ENCODE data around the gene MAP3K8.
A peak's percentile ranks its signal among the peaks of the same experiment; 100 is the strongest.

Gene MAP3K8

GRCh38 chr10:30433730-30434272 lies at the start of gene MAP3K8:
TSS of gene MAP3K8 (plus strand) at chr10:30434184. CDS start at chr10:30438939, 4,755 bp downstream.
- DNase-seq = peak; percentile 94

- peak; percentile 37 for DNase-seq
These were observed 49.2 kb upstream of the MAP3K8 start for GRCh38 chr10:30384701-30385201.

- DNase-seq = no peak
These were observed 47.0 kb upstream of the MAP3K8 start for GRCh38 chr10:30386801-30387588.

- no peak for DNase-seq
These were observed 46.2 kb upstream of the MAP3K8 start for GRCh38 chr10:30387646-30388243.

- DNase-seq = no peak
These were observed 44.4 kb upstream of the MAP3K8 start for GRCh38 chr10:30389543-30389942.

GRCh38 chr10:30390207-30390606 lies 43.8 kb upstream of the MAP3K8 start:
- no peak for DNase-seq

- DNase-seq = no peak
These were observed 42.7 kb upstream of the MAP3K8 start for GRCh38 chr10:30391266-30391665.

GRCh38 chr10:30392564-30392990 lies 41.4 kb upstream of the MAP3K8 start:
- DNase-seq = peak; percentile 78

GRCh38 chr10:30396293-30396692 lies 37.7 kb upstream of the MAP3K8 start:
- DNase-seq = no peak

GRCh38 chr10:30396698-30397097 lies 37.3 kb upstream of the MAP3K8 start:
- no peak for DNase-seq

- no peak for DNase-seq
These were observed 35.8 kb upstream of the MAP3K8 start for GRCh38 chr10:30398193-30398592.

GRCh38 chr10:30398788-30399187 lies 35.2 kb upstream of the MAP3K8 start:
- DNase-seq = no peak

- DNase-seq = no peak
These were observed 30.5 kb upstream of the MAP3K8 start for GRCh38 chr10:30403494-30403893.

GRCh38 chr10:30404540-30404939 lies 29.4 kb upstream of the MAP3K8 start:
- no peak for DNase-seq

GRCh38 chr10:30411263-30411662 lies 22.7 kb upstream of the MAP3K8 start:
- DNase-seq = no peak

GRCh38 chr10:30412901-30413300 lies 21.1 kb upstream of the MAP3K8 start:
- DNase-seq = no peak

- DNase-seq = no peak
These were observed 19.9 kb upstream of the MAP3K8 start for GRCh38 chr10:30413996-30414576.

- DNase-seq = no peak
These were observed 18.4 kb upstream of the MAP3K8 start for GRCh38 chr10:30415593-30415992.

- no peak for DNase-seq
These were observed 16.7 kb upstream of the MAP3K8 start for GRCh38 chr10:30417301-30417700.

GRCh38 chr10:30420266-30420665 lies 13.7 kb upstream of the MAP3K8 start:
- DNase-seq = no peak

GRCh38 chr10:30420766-30421165 lies 13.2 kb upstream of the MAP3K8 start:
- DNase-seq = no peak

GRCh38 chr10:30422151-30422695 lies 11.8 kb upstream of the MAP3K8 start:
- no peak for DNase-seq

- DNase-seq = no peak
These were observed 10.9 kb upstream of the MAP3K8 start for GRCh38 chr10:30422981-30423654.
